ENCODE results near the gene ZNF385B. TPM values are rescaled to one million over a fixed set of nuclear protein-coding genes. Genes with fewer than 3 reads are reported as not detected.
"Not testable (repeated sequence)": the region's sequence is repeated elsewhere in the genome, so short reads cannot be mapped to it uniquely, and the experiment has no call there.

The ZNF385B gene
- total RNA-seq, 1 donor from 2014 or later: 0.25 TPM

DNA sequence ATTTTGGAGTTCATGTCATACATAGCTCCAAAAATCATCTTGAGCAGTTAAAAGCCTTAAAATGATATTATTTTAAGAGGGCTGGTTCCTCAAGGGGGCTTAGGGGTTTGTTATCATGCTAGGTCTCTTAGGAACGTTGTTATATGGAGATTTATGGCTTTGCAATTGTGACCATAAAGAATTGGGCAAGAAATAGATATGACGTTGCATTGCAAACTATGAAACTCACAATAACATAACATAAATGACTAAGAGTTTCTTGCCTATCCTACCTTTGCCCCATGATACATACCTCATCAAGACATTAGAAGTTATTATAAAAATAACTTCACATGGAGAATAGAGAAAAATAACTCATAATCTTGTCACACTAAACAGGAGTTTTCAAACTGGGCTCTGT, 390.4 kb downstream of the ZNF385B start:
- H3K36me3 ChIP-seq (ENCODE audit: control insufficient read depth, insufficient read depth, low read length): no peaks in the 10 kb centered on the region
- TF ChIP-seq, protein P1, sequence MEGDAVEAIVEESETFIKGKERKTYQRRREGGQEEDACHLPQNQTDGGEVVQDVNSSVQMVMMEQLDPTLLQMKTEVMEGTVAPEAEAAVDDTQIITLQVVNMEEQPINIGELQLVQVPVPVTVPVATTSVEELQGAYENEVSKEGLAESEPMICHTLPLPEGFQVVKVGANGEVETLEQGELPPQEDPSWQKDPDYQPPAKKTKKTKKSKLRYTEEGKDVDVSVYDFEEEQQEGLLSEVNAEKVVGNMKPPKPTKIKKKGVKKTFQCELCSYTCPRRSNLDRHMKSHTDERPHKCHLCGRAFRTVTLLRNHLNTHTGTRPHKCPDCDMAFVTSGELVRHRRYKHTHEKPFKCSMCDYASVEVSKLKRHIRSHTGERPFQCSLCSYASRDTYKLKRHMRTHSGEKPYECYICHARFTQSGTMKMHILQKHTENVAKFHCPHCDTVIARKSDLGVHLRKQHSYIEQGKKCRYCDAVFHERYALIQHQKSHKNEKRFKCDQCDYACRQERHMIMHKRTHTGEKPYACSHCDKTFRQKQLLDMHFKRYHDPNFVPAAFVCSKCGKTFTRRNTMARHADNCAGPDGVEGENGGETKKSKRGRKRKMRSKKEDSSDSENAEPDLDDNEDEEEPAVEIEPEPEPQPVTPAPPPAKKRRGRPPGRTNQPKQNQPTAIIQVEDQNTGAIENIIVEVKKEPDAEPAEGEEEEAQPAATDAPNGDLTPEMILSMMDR (IDR thresholded peaks at IDR 0.05; ENCODE audit: insufficient read depth, low read length, poor library complexity, severe bottlenecking): no peak
- H3K4me3 ChIP-seq (ENCODE audit: low read depth, low read length): no peak overlapping the region
- DNase-seq (ENCODE audit: low read depth): no peak
- no peaks in the 10 kb centered on the region for H3K27me3 ChIP-seq (ENCODE audit: control insufficient read depth, insufficient read depth, low read length)

DNA sequence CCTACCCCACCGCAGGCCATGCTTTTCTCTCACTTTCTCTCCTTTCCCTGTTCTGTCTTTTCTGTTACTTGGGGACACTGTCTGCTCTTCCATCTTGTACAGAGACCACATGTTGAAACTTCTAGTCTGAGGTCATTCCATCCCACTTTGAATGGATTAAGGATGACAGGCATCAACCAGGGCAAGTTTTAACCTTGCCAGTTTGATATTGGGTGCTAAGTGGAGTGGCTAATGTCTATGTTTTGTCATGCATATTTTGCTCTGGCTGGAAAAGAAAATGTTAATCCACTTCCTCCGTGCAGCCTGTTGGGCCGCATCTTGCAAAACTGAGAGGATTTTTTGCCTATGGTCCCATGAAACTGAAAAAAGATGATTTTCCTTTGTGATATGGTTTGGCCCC, 391.3 kb downstream of the ZNF385B start:
- no peak for DNase-seq (ENCODE audit: low read depth)
- no peaks in the 10 kb centered on the region for H3K36me3 ChIP-seq (ENCODE audit: control insufficient read depth, insufficient read depth, low read length)
- TF ChIP-seq, protein P1 (IDR thresholded peaks at IDR 0.05; ENCODE audit: insufficient read depth, low read length, poor library complexity, severe bottlenecking): no peak
- no peak overlapping the region for H3K4me3 ChIP-seq (ENCODE audit: low read depth, low read length)
- no peaks in the 10 kb centered on the region for H3K27me3 ChIP-seq (ENCODE audit: control insufficient read depth, insufficient read depth, low read length)

DNA sequence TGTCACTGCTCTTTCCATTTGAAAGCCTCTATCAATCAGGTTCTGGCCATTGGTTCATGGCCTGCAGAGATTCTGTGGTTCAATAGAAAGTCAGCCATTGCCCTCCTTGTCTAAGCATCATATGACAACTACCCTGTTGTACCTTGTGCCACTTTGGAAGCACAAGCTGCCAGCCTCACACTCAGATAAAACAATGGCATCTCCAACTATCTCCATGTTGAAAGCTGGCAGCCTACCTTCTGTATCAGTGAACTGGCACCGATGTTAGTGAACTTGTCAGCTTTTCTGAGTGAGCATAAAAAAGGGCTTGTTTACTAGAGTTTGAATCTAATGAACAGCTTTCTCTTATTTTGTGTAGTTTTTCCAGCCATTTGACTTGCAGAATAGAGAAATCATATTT, 393.5 kb downstream of the ZNF385B start:
- no peaks in the 10 kb centered on the region for H3K27me3 ChIP-seq (ENCODE audit: control insufficient read depth, insufficient read depth, low read length)
- TF ChIP-seq, protein P1 (IDR thresholded peaks at IDR 0.05; ENCODE audit: insufficient read depth, low read length, poor library complexity, severe bottlenecking): no peak
- DNase-seq (ENCODE audit: low read depth): no peak
- no peak overlapping the region for H3K4me3 ChIP-seq (ENCODE audit: low read depth, low read length)
- no peaks in the 10 kb centered on the region for H3K36me3 ChIP-seq (ENCODE audit: control insufficient read depth, insufficient read depth, low read length)

DNA sequence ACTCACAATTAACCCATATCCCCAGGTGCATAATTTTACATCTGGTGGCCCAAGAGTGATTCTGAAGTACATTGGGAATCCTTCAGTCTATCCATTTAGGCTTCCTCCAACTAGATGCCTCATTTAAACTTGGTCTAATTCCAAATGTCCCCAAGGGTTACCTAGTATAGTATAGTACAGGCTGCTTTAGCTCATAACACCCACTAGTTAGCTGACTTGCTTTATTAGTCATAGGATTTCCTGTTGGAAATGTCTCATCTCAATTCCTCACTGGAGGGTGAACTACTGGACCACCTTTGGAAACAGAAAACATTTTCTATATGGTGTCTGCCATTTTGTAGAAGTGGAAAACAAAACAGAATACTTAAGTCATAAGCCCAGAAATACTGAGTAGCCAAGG, 394.3 kb downstream of the ZNF385B start:
- no peak overlapping the region for H3K4me3 ChIP-seq (ENCODE audit: low read depth, low read length)
- TF ChIP-seq, protein P1 (IDR thresholded peaks at IDR 0.05; ENCODE audit: insufficient read depth, low read length, poor library complexity, severe bottlenecking): no peak

DNA sequence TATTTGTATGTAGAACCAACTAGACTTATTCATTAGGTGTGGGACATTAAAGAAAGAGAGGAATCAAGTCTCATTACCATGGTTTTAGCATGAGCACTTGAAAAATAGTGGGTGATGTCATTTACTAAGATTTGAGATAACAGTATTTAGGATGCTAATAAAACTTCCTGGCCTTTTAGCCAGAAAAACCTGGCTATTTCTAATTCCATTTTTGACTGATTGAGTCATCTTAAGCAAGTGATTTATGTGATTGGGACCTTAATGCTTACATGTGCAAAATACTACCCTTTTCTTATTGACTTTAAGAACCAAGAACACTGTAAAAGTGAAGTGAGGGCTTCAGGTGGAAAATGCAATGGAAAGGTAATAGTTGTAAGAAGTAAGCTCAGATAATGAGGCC, 400.0 kb downstream of the ZNF385B start:
- Histone ChIP-seq H3K36me3 (ENCODE audit: control insufficient read depth, insufficient read depth, low read length) (no peaks in the 10 kb centered on the region), H3K27me3 (ENCODE audit: control insufficient read depth, insufficient read depth, low read length) (no peaks in the 10 kb centered on the region), H3K4me3 (ENCODE audit: low read depth, low read length) (no peak overlapping the region)
- DNase-seq (ENCODE audit: low read depth): no peak
- TF ChIP-seq, protein P1 (IDR thresholded peaks at IDR 0.05; ENCODE audit: insufficient read depth, low read length, poor library complexity, severe bottlenecking): no peak

More for the DNA sequence above, 394.3 kb downstream of the ZNF385B start:
- H3K36me3 ChIP-seq (ENCODE audit: control insufficient read depth, insufficient read depth, low read length): no peaks in the 10 kb centered on the region
- DNase-seq (ENCODE audit: low read depth): no peak
- H3K27me3 ChIP-seq (ENCODE audit: control insufficient read depth, insufficient read depth, low read length): no peaks in the 10 kb centered on the region

DNA sequence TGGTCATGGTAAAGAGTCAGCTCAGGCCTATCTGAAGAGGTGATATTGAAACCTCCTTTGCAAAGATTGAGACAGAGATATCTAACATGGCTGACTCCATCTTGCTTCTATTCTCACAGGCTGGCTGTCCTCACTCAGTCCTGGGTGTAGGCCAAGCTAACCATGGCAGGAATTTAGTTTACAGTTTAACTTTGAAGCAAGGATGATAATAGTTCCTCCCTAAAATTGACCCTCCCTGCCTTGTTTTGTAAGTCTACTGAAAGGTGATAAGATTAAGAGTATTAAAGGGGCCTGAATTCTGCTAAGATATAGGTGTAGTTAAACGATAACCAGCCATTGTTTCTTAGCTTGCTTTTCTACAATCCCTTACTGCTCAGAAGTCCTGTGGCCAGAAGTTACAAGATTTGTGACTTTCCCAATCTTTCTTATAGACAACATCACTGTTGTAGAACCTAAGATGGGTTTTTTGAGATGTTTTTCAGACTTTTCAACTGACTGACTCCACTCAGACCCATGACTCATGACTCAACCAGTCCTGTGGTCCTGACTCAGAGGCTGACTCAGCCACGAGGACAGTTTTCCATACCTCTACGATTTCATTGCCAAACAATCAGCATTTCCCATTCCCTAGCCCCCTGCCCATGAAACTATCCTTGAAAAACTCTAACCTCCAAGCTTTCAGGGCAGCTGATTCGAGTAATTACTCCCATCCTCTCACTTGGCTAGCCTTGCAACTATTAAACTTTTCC, 401.1 kb downstream of the ZNF385B start:
- TF ChIP-seq, protein P1 (IDR thresholded peaks at IDR 0.05; ENCODE audit: insufficient read depth, low read length, poor library complexity, severe bottlenecking): no peak
- no peaks in the 10 kb centered on the region for H3K36me3 ChIP-seq (ENCODE audit: control insufficient read depth, insufficient read depth, low read length)
- H3K4me3 ChIP-seq (ENCODE audit: low read depth, low read length): no peak overlapping the region
- DNase-seq (ENCODE audit: low read depth): peak; percentile 95
- no peaks in the 10 kb centered on the region for H3K27me3 ChIP-seq (ENCODE audit: control insufficient read depth, insufficient read depth, low read length)

DNA sequence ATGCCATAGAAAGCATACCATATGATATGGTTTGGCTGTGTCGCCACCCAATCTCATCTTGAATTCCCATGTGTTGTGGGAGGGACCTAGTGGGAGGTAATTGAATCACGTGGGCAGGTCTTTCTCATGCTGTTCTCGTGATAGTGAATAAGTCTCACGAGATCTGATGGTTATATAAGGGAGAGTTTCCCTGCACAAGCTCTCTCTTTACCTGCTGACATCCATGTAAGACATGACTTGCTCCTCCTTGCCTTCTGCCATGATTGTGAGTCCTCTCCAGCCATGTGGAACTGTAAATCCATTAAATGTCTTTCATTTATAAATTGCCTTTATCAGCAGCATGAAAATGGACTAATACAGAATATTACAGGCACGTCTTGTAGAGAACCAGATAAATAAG, 403.3 kb downstream of the ZNF385B start:
- H3K36me3 ChIP-seq (ENCODE audit: control insufficient read depth, insufficient read depth, low read length); H3K4me3 ChIP-seq (ENCODE audit: low read depth, low read length); H3K27me3 ChIP-seq (ENCODE audit: control insufficient read depth, insufficient read depth, low read length); DNase-seq (ENCODE audit: low read depth): not testable (repeated sequence)

Data from kidney epithelial cell (primary cell).